ENCODE data around the gene STXBP4. TPM values are rescaled to one million over a fixed set of nuclear protein-coding genes. Genes with fewer than 3 reads are reported as not detected.

Gene STXBP4
- total and polyA plus RNA-seq, 2 donors (not counting 3 experiments of a cell fraction or from before 2014, with no cell fraction given) = 1.9 to 12.9 TPM

DNA sequence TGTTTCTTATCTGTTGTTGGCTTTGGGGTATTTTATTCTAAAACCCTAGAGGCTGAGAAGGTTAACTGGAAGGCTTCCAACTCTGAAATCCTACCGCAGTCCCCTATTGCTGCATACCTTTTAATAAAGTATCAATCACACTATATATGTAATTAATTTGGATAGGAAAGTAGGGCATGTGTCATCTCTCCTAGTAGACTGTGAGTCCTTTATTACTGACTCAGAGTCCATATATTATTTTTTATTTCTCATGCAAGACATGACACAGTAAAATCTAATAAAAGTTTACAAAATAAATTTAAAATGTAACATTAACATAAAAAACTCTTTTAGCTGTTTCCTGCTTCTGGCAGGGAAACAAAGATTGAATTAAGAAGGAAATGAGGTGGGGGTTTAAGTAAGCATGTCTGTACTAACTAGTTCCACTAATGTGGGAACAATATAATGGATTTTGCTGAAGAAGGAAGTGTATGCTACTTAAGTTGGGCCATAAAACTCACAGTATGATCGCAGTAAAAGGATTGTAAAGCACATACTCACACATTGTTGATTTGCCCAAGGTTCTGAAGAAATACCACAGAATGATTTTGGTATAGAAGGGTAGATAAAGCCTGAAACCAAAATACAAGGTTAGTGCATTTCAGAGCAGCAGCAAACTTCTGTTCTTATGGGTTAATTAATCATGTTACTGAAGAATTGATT is 198.6 kb downstream of the STXBP4 start:
- Histone ChIP-seq H3K27me3 (ENCODE audit: control insufficient read depth in 2 of 2, insufficient read depth in 2 of 2, low read length in 2 of 2) (no peaks in the 10 kb centered on the region), H2AFZ (ENCODE audit: low read depth, low read length) (no peak overlapping the region), H3K9ac (replicated peaks; ENCODE audit: extremely low read depth, insufficient read depth, low read length) (no peak overlapping the region), H3K79me2 (ENCODE audit: control insufficient read depth, insufficient read depth, low read length) (no peaks in the 10 kb centered on the region), H3K4me2 (ENCODE audit: insufficient read depth, low read length) (no peak overlapping the region), H3K36me3 (ENCODE audit: control insufficient read depth in 2 of 2, extremely low read depth in 1 of 2, insufficient read depth in 2 of 2, low read length in 2 of 2) (no peaks in the 10 kb centered on the region), H3K9me3 (replicated peaks; ENCODE audit: control insufficient read depth, insufficient read depth, low read length) (no peaks in the 10 kb centered on the region), H3K4me1 (ENCODE audit: control insufficient read depth, extremely low read depth, insufficient read depth, low read length) (peaks cover 13% of the 10 kb centered on the region), H3K9me1 (replicated peaks; ENCODE audit: control insufficient read depth, extremely low read depth, insufficient read depth, low read length) (no peaks in the 10 kb centered on the region), H3K4me3 (replicated peaks in 1 of 3; ENCODE audit: insufficient read depth in 1 of 3, low read depth in 1 of 3, low read length in 3 of 3) (no peak overlapping the region), H4K20me1 (replicated peaks; ENCODE audit: control insufficient read depth, extremely low read depth, insufficient read depth, low read length) (no peaks in the 10 kb centered on the region), H3K27ac (ENCODE audit: insufficient read depth, low read depth, low read length) (no peak overlapping the region)
- TF ChIP-seq, protein P1, sequence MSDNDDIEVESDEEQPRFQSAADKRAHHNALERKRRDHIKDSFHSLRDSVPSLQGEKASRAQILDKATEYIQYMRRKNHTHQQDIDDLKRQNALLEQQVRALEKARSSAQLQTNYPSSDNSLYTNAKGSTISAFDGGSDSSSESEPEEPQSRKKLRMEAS (IDR thresholded peaks at IDR 0.05; ENCODE audit: insufficient read depth, insufficient read length) = no peak
- CTCF ChIA-PET = interaction anchor here (0.5 to 1.5 kb wide), 2 partner anchors 15 to 43 kb away, joined by 3 to 4 read pairs; no protein-coding TSS in a partner anchor
- no TSS peak for BruUV-seq (replicated peaks)
- intact Hi-C loops (cut with micrococcal nuclease) = no loop called here
- POLR2A ChIA-PET = no interaction called here
- FAIRE-seq = peak; percentile 28
- DNase-seq (ENCODE audit: low read depth, low spot score) = peak; percentile 39
- dilution Hi-C loops (cut with MboI; ENCODE audit: extremely low pct_ligation_motif_present, low sequenced_read_pairs) = no loop called here

DNA sequence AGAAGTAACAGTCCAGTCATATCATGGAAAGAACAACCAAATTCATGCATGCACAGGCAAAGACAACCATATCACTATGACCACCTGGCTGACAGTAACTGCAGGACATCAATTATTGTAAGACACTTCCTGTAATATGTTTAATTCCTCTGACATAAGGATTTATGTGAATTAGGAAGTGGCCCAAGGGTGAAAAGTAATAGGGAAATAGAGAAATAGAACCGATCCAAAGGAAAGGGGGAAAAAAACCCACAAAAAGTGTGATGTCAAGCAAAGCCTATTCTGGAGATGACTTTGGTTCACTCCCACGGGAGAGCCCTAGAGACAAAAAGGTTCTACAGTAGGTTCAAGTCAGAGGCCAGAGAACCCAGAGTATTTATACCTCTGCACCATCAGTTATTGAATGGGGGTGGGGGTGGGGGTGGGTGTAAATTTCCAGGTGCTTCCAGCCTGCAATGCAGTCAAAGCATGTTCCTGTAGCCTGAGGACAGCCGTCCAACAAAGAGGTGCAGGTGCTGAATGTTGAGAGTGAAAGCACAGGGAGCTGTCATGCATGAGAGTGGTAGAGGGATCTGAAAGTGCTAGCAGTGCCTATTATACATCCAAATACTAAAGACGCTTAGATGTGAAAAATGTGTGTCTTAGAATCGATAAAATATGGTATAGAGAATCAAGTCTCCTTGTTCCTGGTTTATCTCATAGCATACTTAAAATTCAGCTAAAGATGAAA is 200.6 kb downstream of the STXBP4 start:
- peaks cover 4% of the 10 kb centered on the region for H3K4me1 ChIP-seq (ENCODE audit: control insufficient read depth, extremely low read depth, insufficient read depth, low read length)
- H3K36me3 ChIP-seq (ENCODE audit: control insufficient read depth in 2 of 2, extremely low read depth in 1 of 2, insufficient read depth in 2 of 2, low read length in 2 of 2) = no peaks in the 10 kb centered on the region
- CTCF ChIA-PET = interaction anchor here (0.9 kb wide), 1 partner anchor 163 kb away, joined by 4 read pairs; no protein-coding TSS in a partner anchor
- H2AFZ ChIP-seq (ENCODE audit: low read depth, low read length) = no peak overlapping the region
- TF ChIP-seq POLR2AphosphoS5 (IDR thresholded peaks at IDR 0.05; ENCODE audit: insufficient read depth, low read depth, low read length) = no peak
- no peak for TF ChIP-seq JUN (IDR thresholded peaks at IDR 0.05; ENCODE audit: borderline replicate concordance, insufficient read depth, insufficient read length, low read depth)
- TF ChIP-seq, protein P1 (IDR thresholded peaks at IDR 0.05; ENCODE audit: insufficient read depth, insufficient read length) = no peak
- no peak for TF ChIP-seq FOS (IDR thresholded peaks at IDR 0.05; ENCODE audit: borderline replicate concordance, insufficient read depth, low read length)
- TF ChIP-seq MYC (IDR thresholded peaks at IDR 0.05; ENCODE audit: low read depth, low read length) = no peak
- TF ChIP-seq GATA2 (IDR thresholded peaks at IDR 0.05; ENCODE audit: insufficient read depth, insufficient read length, low read depth, low read length) = no peak
- no peak for TF ChIP-seq EZH2 (IDR thresholded peaks at IDR 0.05; ENCODE audit: borderline replicate concordance, low read depth, low read length, severe bottlenecking)
- TF ChIP-seq POLR2A (IDR thresholded peaks at IDR 0.05; ENCODE audit: low read depth, low read length) = no peak
- TF ChIP-seq, protein P2, sequence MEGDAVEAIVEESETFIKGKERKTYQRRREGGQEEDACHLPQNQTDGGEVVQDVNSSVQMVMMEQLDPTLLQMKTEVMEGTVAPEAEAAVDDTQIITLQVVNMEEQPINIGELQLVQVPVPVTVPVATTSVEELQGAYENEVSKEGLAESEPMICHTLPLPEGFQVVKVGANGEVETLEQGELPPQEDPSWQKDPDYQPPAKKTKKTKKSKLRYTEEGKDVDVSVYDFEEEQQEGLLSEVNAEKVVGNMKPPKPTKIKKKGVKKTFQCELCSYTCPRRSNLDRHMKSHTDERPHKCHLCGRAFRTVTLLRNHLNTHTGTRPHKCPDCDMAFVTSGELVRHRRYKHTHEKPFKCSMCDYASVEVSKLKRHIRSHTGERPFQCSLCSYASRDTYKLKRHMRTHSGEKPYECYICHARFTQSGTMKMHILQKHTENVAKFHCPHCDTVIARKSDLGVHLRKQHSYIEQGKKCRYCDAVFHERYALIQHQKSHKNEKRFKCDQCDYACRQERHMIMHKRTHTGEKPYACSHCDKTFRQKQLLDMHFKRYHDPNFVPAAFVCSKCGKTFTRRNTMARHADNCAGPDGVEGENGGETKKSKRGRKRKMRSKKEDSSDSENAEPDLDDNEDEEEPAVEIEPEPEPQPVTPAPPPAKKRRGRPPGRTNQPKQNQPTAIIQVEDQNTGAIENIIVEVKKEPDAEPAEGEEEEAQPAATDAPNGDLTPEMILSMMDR (IDR thresholded peaks at IDR 0.05; ENCODE audit: extremely low read depth in 1 of 2, insufficient read depth in 1 of 2, low read depth in 1 of 2, low read length in 2 of 2) = no peak
- H3K9me1 ChIP-seq (replicated peaks; ENCODE audit: control insufficient read depth, extremely low read depth, insufficient read depth, low read length) = no peaks in the 10 kb centered on the region
- H3K4me2 ChIP-seq (ENCODE audit: insufficient read depth, low read length) = no peak overlapping the region
- H3K9me3 ChIP-seq (replicated peaks; ENCODE audit: control insufficient read depth, insufficient read depth, low read length) = no peaks in the 10 kb centered on the region
- no peak overlapping the region for H3K4me3 ChIP-seq (replicated peaks in 1 of 3; ENCODE audit: insufficient read depth in 1 of 3, low read depth in 1 of 3, low read length in 3 of 3)
- H3K27me3 ChIP-seq (ENCODE audit: control insufficient read depth in 2 of 2, insufficient read depth in 2 of 2, low read length in 2 of 2) = no peaks in the 10 kb centered on the region
- H3K79me2 ChIP-seq (ENCODE audit: control insufficient read depth, insufficient read depth, low read length) = no peaks in the 10 kb centered on the region
- POLR2A ChIA-PET = no interaction called here
- H3K9ac ChIP-seq (replicated peaks; ENCODE audit: extremely low read depth, insufficient read depth, low read length) = no peak overlapping the region
- intact Hi-C loops (cut with micrococcal nuclease) = no loop called here
- no TSS peak for BruUV-seq (replicated peaks)
- H3K27ac ChIP-seq (ENCODE audit: insufficient read depth, low read depth, low read length) = no peak overlapping the region
- no peaks in the 10 kb centered on the region for H4K20me1 ChIP-seq (replicated peaks; ENCODE audit: control insufficient read depth, extremely low read depth, insufficient read depth, low read length)
- DNase-seq (ENCODE audit: low read depth, low spot score) = no peak
- dilution Hi-C loops (cut with MboI; ENCODE audit: extremely low pct_ligation_motif_present, low sequenced_read_pairs) = no loop called here
- FAIRE-seq = no peak
